HG03039 (cell line): Measurements from ENCODE around the gene AGXT2.

Experiments used
- ATAC-seq: cut with Tn5 transposase; IDR thresholded peaks from one replicate; pipeline ENCODE4 v1.9.1; 2021; ENCODE audit warnings: mild to moderate bottlenecking, moderate library complexity; ENCODE audit not compliant: unreplicated experiment

Gene AGXT2

GRCh38 chr5:35047785-35048404 is at the start of gene AGXT2:
AGXT2 (minus strand) TSS chr5:35047949; CDS start chr5:35047892, 57 bp downstream.
- no peak for ATAC-seq

GRCh38 chr5:35096932-35097331 is 49.2 kb upstream of the AGXT2 start:
- ATAC-seq, result no peak

GRCh38 chr5:35096216-35096615 is 48.5 kb upstream of the AGXT2 start:
- ATAC-seq, result no peak

GRCh38 chr5:35095366-35095765 is 47.6 kb upstream of the AGXT2 start:
- ATAC-seq, result no peak

GRCh38 chr5:35094948-35095347 is 47.2 kb upstream of the AGXT2 start:
- ATAC-seq, result no peak

- no peak for ATAC-seq
These were observed 45.0 kb upstream of the AGXT2 start for GRCh38 chr5:35092703-35093102.

- no peak for ATAC-seq
These were observed 44.0 kb upstream of the AGXT2 start for GRCh38 chr5:35091704-35092103.

- no peak for ATAC-seq
These were observed 41.9 kb upstream of the AGXT2 start for GRCh38 chr5:35089334-35090314.

GRCh38 chr5:35087991-35088390 is 40.2 kb upstream of the AGXT2 start:
- no peak for ATAC-seq

- ATAC-seq, result no peak
These were observed 35.4 kb upstream of the AGXT2 start for GRCh38 chr5:35083150-35083549.

- ATAC-seq, result no peak
These were observed 34.8 kb upstream of the AGXT2 start for GRCh38 chr5:35082530-35082929.

GRCh38 chr5:35081134-35081533 is 33.4 kb upstream of the AGXT2 start:
- no peak for ATAC-seq

- no peak for ATAC-seq
These were observed 25.4 kb upstream of the AGXT2 start for GRCh38 chr5:35073160-35073559.

GRCh38 chr5:35069188-35069587 is 21.4 kb upstream of the AGXT2 start:
- no peak for ATAC-seq

GRCh38 chr5:35067985-35068384 is 20.2 kb upstream of the AGXT2 start:
- ATAC-seq, result no peak

GRCh38 chr5:35066260-35066795 is 18.6 kb upstream of the AGXT2 start:
- ATAC-seq, result no peak

GRCh38 chr5:35063414-35063813 is 15.7 kb upstream of the AGXT2 start:
- ATAC-seq, result no peak

GRCh38 chr5:35061211-35061770 is 13.5 kb upstream of the AGXT2 start:
- ATAC-seq, result no peak

- ATAC-seq, result no peak
These were observed 12.5 kb upstream of the AGXT2 start for GRCh38 chr5:35060236-35060635.

GRCh38 chr5:35059251-35059650 is 11.5 kb upstream of the AGXT2 start:
- no peak for ATAC-seq

- peak; percentile 41 for ATAC-seq
These were observed 10.6 kb upstream of the AGXT2 start for GRCh38 chr5:35058374-35058788.
